ENCODE data around the gene FNDC3B. TPM values are rescaled to one million over a fixed set of nuclear protein-coding genes. Genes with fewer than 3 reads are reported as not detected.

FNDC3B gene
- total RNA-seq, 1 donor from 2014 or later = 71.8 TPM

GRCh38 chr3:172209333-172210321 lies 170.2 kb downstream of the FNDC3B start:
- peak in 1 of 2 donors; percentile 32 for DNase-seq (ENCODE audit: low read depth in 2 of 2)

GRCh38 chr3:172210355-172210754 lies 171.0 kb downstream of the FNDC3B start:
- no peak for DNase-seq (ENCODE audit: low read depth in 2 of 2)

GRCh38 chr3:172211123-172211522 lies 171.7 kb downstream of the FNDC3B start:
- no peak for DNase-seq (ENCODE audit: low read depth in 2 of 2)

- no peak for DNase-seq (ENCODE audit: low read depth in 2 of 2)
Measured at GRCh38 chr3:172213200-172213599, 173.8 kb downstream of the FNDC3B start.

GRCh38 chr3:172213904-172214303 lies 174.5 kb downstream of the FNDC3B start:
- DNase-seq (ENCODE audit: low read depth in 2 of 2) = no peak

GRCh38 chr3:172216267-172216666 lies 176.9 kb downstream of the FNDC3B start:
- DNase-seq (ENCODE audit: low read depth in 2 of 2) = no peak

- no peak for DNase-seq (ENCODE audit: low read depth in 2 of 2)
Measured at GRCh38 chr3:172216911-172217310, 177.5 kb downstream of the FNDC3B start.

GRCh38 chr3:172217877-172218276 lies 178.5 kb downstream of the FNDC3B start:
- no peak for DNase-seq (ENCODE audit: low read depth in 2 of 2)

- peak in 1 of 2 donors; percentile 37 for DNase-seq (ENCODE audit: low read depth in 2 of 2)
Measured at GRCh38 chr3:172218350-172219323, 179.3 kb downstream of the FNDC3B start.

- DNase-seq (ENCODE audit: low read depth in 2 of 2) = no peak
Measured at GRCh38 chr3:172219750-172220149, 180.4 kb downstream of the FNDC3B start.

- DNase-seq (ENCODE audit: low read depth in 2 of 2) = no peak
Measured at GRCh38 chr3:172221547-172221946, 182.2 kb downstream of the FNDC3B start.

- no peak for DNase-seq (ENCODE audit: low read depth in 2 of 2)
Measured at GRCh38 chr3:172222478-172223071, 183.2 kb downstream of the FNDC3B start.

GRCh38 chr3:172223870-172224269 lies 184.5 kb downstream of the FNDC3B start:
- no peak for DNase-seq (ENCODE audit: low read depth in 2 of 2)

GRCh38 chr3:172224560-172225214 lies 185.3 kb downstream of the FNDC3B start:
- no peak for DNase-seq (ENCODE audit: low read depth in 2 of 2)

GRCh38 chr3:172225215-172225707 lies 185.9 kb downstream of the FNDC3B start:
- no peak for DNase-seq (ENCODE audit: low read depth in 2 of 2)

GRCh38 chr3:172226831-172227230 lies 187.5 kb downstream of the FNDC3B start:
- DNase-seq (ENCODE audit: low read depth in 2 of 2) = no peak

GRCh38 chr3:172227340-172228035 lies 188.1 kb downstream of the FNDC3B start:
- no peak for DNase-seq (ENCODE audit: low read depth in 2 of 2)

- no peak for DNase-seq (ENCODE audit: low read depth in 2 of 2)
Measured at GRCh38 chr3:172228036-172228415, 188.6 kb downstream of the FNDC3B start.

GRCh38 chr3:172229462-172229861 lies 190.1 kb downstream of the FNDC3B start:
- DNase-seq (ENCODE audit: low read depth in 2 of 2) = no peak

GRCh38 chr3:172231318-172231901 lies 192.0 kb downstream of the FNDC3B start:
- no peak for DNase-seq (ENCODE audit: low read depth in 2 of 2)

Data from dermis microvascular lymphatic vessel endothelial cell (primary cell).